ENCODE data around the gene EPAS1. TPM values are rescaled to one million over a fixed set of nuclear protein-coding genes. Genes with fewer than 3 reads are reported as not detected.

The EPAS1 gene
- total RNA-seq, 1 donor from 2014 or later = 4.4 TPM

GRCh38 chr2:46404181-46404759, 107.1 kb downstream of the EPAS1 start:
- Mint-ChIP-seq H3K27ac (no peak overlapping the region), H3K4me1 (peaks cover 1% of the 10 kb centered on the region), H3K36me3 (no peaks in the 10 kb centered on the region), H3K27me3 (ENCODE audit: low read depth) (no peaks in the 10 kb centered on the region), H3K9me3 (no peaks in the 10 kb centered on the region), H3K4me3 (no peak overlapping the region)
- DNase-seq (ENCODE audit: low spot score in 2 of 2, unreplicated experiment in 2 of 2) = no peak
- TF ChIP-seq CTCF (IDR thresholded peaks at IDR 0.05; ENCODE audit: unreplicated experiment) = no peak

- no peaks in the 10 kb centered on the region for H3K27me3 Mint-ChIP-seq (ENCODE audit: low read depth)
- TF ChIP-seq CTCF (IDR thresholded peaks at IDR 0.05; ENCODE audit: unreplicated experiment) = no peak
- no peak overlapping the region for H3K27ac Mint-ChIP-seq
- H3K9me3 Mint-ChIP-seq = no peaks in the 10 kb centered on the region
- no peak overlapping the region for H3K4me3 Mint-ChIP-seq
- no peak for DNase-seq (ENCODE audit: low spot score in 2 of 2, unreplicated experiment in 2 of 2)
- H3K36me3 Mint-ChIP-seq = no peaks in the 10 kb centered on the region
- peaks cover 4% of the 10 kb centered on the region for H3K4me1 Mint-ChIP-seq
Measured at GRCh38 chr2:46407852-46408455, 110.7 kb downstream of the EPAS1 start.

GRCh38 chr2:46409756-46410155, 112.5 kb downstream of the EPAS1 start:
- peaks cover 4% of the 10 kb centered on the region for H3K4me1 Mint-ChIP-seq
- no peaks in the 10 kb centered on the region for H3K9me3 Mint-ChIP-seq
- no peak for DNase-seq (ENCODE audit: low spot score in 2 of 2, unreplicated experiment in 2 of 2)
- no peaks in the 10 kb centered on the region for H3K27me3 Mint-ChIP-seq (ENCODE audit: low read depth)
- TF ChIP-seq CTCF (IDR thresholded peaks at IDR 0.05; ENCODE audit: unreplicated experiment) = no peak
- H3K4me3 Mint-ChIP-seq = no peak overlapping the region
- no peaks in the 10 kb centered on the region for H3K36me3 Mint-ChIP-seq
- no peak overlapping the region for H3K27ac Mint-ChIP-seq

GRCh38 chr2:46410273-46411244, 113.4 kb downstream of the EPAS1 start:
- no peak for DNase-seq (ENCODE audit: low spot score in 2 of 2, unreplicated experiment in 2 of 2)
- peaks cover 4% of the 10 kb centered on the region for H3K4me1 Mint-ChIP-seq
- TF ChIP-seq CTCF (IDR thresholded peaks at IDR 0.05; ENCODE audit: unreplicated experiment) = no peak
- no peak overlapping the region for H3K27ac Mint-ChIP-seq
- H3K9me3 Mint-ChIP-seq = peaks cover 5% of the 10 kb centered on the region
- no peaks in the 10 kb centered on the region for H3K27me3 Mint-ChIP-seq (ENCODE audit: low read depth)
- no peaks in the 10 kb centered on the region for H3K36me3 Mint-ChIP-seq
- no peak overlapping the region for H3K4me3 Mint-ChIP-seq

- no peaks in the 10 kb centered on the region for H3K36me3 Mint-ChIP-seq
- DNase-seq (ENCODE audit: low spot score in 2 of 2, unreplicated experiment in 2 of 2) = no peak
- no peak for TF ChIP-seq CTCF (IDR thresholded peaks at IDR 0.05; ENCODE audit: unreplicated experiment)
- H3K4me1 Mint-ChIP-seq = peaks cover 4% of the 10 kb centered on the region
- no peak overlapping the region for H3K27ac Mint-ChIP-seq
- peaks cover 12% of the 10 kb centered on the region for H3K9me3 Mint-ChIP-seq
- no peak overlapping the region for H3K4me3 Mint-ChIP-seq
- H3K27me3 Mint-ChIP-seq (ENCODE audit: low read depth) = no peaks in the 10 kb centered on the region
Measured at GRCh38 chr2:46411245-46411641, 114.0 kb downstream of the EPAS1 start.

Measured in mesothelial cell of epicardium (in vitro differentiated cells).